Neuronal stem cell (in vitro differentiated cells): ENCODE data around the gene TTC24.

ENCODE experiments used
- DNase-seq: peaks from one replicate; pipeline ENCODE4 v3.0.0-alpha.2; 2013; ENCODE audit warnings: low spot score
- H2AFZ ChIP-seq: one replicate; pipeline ENCODE4 v1.6.1; 2013; ENCODE audit warnings: mild to moderate bottlenecking, low read length, inconsistent platforms
- H2AK5ac ChIP-seq: 2 replicates; pipeline ENCODE4 v1.6.1; 2013; ENCODE audit warnings: low read depth, mild to moderate bottlenecking, inconsistent platforms, low read length, moderate library complexity, mixed read lengths
- H2BK120ac ChIP-seq: 2 replicates; pipeline ENCODE4 v1.6.1; 2013; ENCODE audit warnings: low read depth, mild to moderate bottlenecking, inconsistent platforms, low read length, moderate library complexity, mixed read lengths
- H2BK12ac ChIP-seq: one replicate; pipeline ENCODE4 v1.6.1; 2013; ENCODE audit warnings: low read length, inconsistent platforms
- H2BK15ac ChIP-seq: 2 replicates; pipeline ENCODE4 v1.6.1; 2013; ENCODE audit warnings: mild to moderate bottlenecking, low read length, inconsistent platforms, mixed read lengths
- H2BK5ac ChIP-seq: one replicate; pipeline ENCODE4 v1.6.1; 2013; ENCODE audit warnings: inconsistent platforms, mild to moderate bottlenecking, low read length, moderate library complexity
- H3K14ac ChIP-seq: one replicate; pipeline ENCODE4 v1.6.1; 2013; ENCODE audit warnings: low read length, inconsistent platforms
- H3K18ac ChIP-seq: 2 replicates; pipeline ENCODE4 v1.6.1; 2013; ENCODE audit warnings: low read length, inconsistent platforms
- H3K23ac ChIP-seq: 2 replicates; pipeline ENCODE4 v1.6.1; 2013; ENCODE audit warnings: low read depth, mild to moderate bottlenecking, mixed read lengths, low read length, inconsistent platforms; ENCODE audit not compliant: poor library complexity
- H3K27ac ChIP-seq: replicated peaks from 3 replicates; pipeline ENCODE4 v1.5.1; 2013; ENCODE audit warnings: low read length, inconsistent platforms
- H3K27me3 ChIP-seq, 3 experiments: 2 replicates each; pipeline ENCODE4 v1.6.1; 2013; ENCODE audit warnings: low read length in 3 of 3, mild to moderate bottlenecking in 2 of 3, inconsistent platforms in 1 of 3, low read depth in 1 of 3, mixed read lengths in 1 of 3, moderate library complexity in 1 of 3; ENCODE audit not compliant: control insufficient read depth in 3 of 3, insufficient read depth in 3 of 3
- H3K36me3 ChIP-seq, 2 donors: replicated peaks in 1 of 2; 2 replicates each; pipeline ENCODE4 v1.6.1; 2013; ENCODE audit warnings: low read length in 2 of 2; ENCODE audit not compliant: control insufficient read depth in 2 of 2, insufficient read depth in 2 of 2
- H3K4ac ChIP-seq: 2 replicates; pipeline ENCODE4 v1.6.1; 2013; ENCODE audit warnings: inconsistent platforms, mild to moderate bottlenecking, low read length, moderate library complexity
- H3K4me1 ChIP-seq, 2 donors: 1 replicate in 1 of 2; 2 replicates in 1 of 2; pipeline ENCODE4 v1.6.1; 2013; ENCODE audit warnings: low read length in 2 of 2, low read depth in 1 of 2; ENCODE audit not compliant: control insufficient read depth in 2 of 2, insufficient read depth in 1 of 2
- H3K4me2 ChIP-seq: one replicate; pipeline ENCODE4 v1.6.1; 2013; ENCODE audit warnings: mild to moderate bottlenecking, low read length, inconsistent platforms; ENCODE audit not compliant: insufficient read depth, poor library complexity, severe bottlenecking
- H3K4me3 ChIP-seq, 2 donors: 2 replicates each; pipeline ENCODE4 v1.5.1; 2013; ENCODE audit warnings: low read length in 2 of 2, mild to moderate bottlenecking in 2 of 2, inconsistent platforms in 1 of 2, moderate library complexity in 1 of 2
- H3K79me1 ChIP-seq: one replicate; pipeline ENCODE4 v1.6.1; 2013; ENCODE audit warnings: low read depth, mild to moderate bottlenecking, inconsistent platforms, low read length, moderate library complexity
- H3K9ac ChIP-seq: one replicate; pipeline ENCODE4 v1.6.1; 2013; ENCODE audit warnings: mild to moderate bottlenecking, low read depth, low read length, inconsistent platforms; ENCODE audit not compliant: poor library complexity
- H3K9me3 ChIP-seq, 2 donors: replicated peaks in 1 of 2; 2 replicates each; pipeline versions ENCODE3 to v1.6.1; 2013; ENCODE audit warnings: low read length in 2 of 2, mild to moderate bottlenecking in 2 of 2, inconsistent platforms in 1 of 2, low read depth in 1 of 2, mixed read lengths in 1 of 2, moderate library complexity in 1 of 2; ENCODE audit not compliant: control insufficient read depth in 2 of 2, insufficient read depth in 1 of 2
- H4K8ac ChIP-seq: one replicate; pipeline ENCODE4 v1.6.1; 2013; ENCODE audit warnings: low read depth, mild to moderate bottlenecking, inconsistent platforms, low read length, moderate library complexity
- H4K91ac ChIP-seq: one replicate; pipeline ENCODE4 v1.6.1; 2013; ENCODE audit warnings: low read length, low read depth, mild to moderate bottlenecking, inconsistent platforms; ENCODE audit not compliant: poor library complexity
- WGBS, 2 donors: extraction: QIAGEN DNeasy Blood & Tissue Kit; methylation state at CpG; one replicate each; pipeline ENCODE4 v1.1.7; 2013; ENCODE audit warnings: missing lambda C conversion rate in 2 of 2, mixed read lengths in 1 of 2; ENCODE audit not compliant: insufficient read length in 2 of 2, insufficient replicate concordance in 1 of 2; ENCODE audit errors: extremely low coverage in 2 of 2; 5-methylcytosine and 5-hydroxymethylcytosine counted together

The TTC24 gene

DNA sequence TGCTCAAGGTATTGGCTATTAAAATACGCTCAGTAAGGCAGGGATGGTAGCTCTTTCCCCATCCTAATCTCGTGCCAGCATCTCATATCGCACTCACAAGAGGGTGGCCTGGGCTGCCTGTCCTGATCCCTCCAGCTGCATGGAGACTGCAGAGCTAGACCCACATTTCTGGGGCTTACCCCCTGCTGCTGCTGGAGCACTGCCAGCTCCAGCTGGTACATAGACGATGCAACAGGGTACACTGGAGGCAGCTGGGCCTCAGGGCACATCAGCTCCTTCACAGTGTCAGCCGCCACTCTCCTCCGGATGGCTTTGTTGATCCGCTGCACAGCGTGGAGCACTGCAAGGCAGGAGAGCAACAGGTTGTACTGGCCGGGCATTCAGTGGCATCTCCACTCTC lies 23.2 kb upstream of the TTC24 start:
- no peak overlapping the region for H4K91ac ChIP-seq
- peaks cover 2% of the 10 kb centered on the region for H3K79me1 ChIP-seq
- no peak overlapping the region for H3K4me2 ChIP-seq
- H3K9me3 ChIP-seq = peaks cover 0 to 2% of the 10 kb centered on the region in 2 donors
- H3K23ac ChIP-seq = no peak overlapping the region
- H2BK15ac ChIP-seq = no peak overlapping the region
- H3K9ac ChIP-seq = no peak overlapping the region
- H3K4me3 ChIP-seq = no peak overlapping the region
- no peak overlapping the region for H4K8ac ChIP-seq
- H3K27ac ChIP-seq = no peak overlapping the region
- H3K36me3 ChIP-seq = peaks cover 41 to 76% of the 10 kb centered on the region in 2 donors
- no peaks in the 10 kb centered on the region for H3K4me1 ChIP-seq
- no peak overlapping the region for H2BK5ac ChIP-seq
- no peak overlapping the region for H2BK12ac ChIP-seq
- no peaks in the 10 kb centered on the region for H3K27me3 ChIP-seq
- no peak overlapping the region for H2AFZ ChIP-seq
- H3K18ac ChIP-seq = no peak overlapping the region
- no peak overlapping the region for H3K4ac ChIP-seq
- no peak for DNase-seq
- H2BK120ac ChIP-seq = no peak overlapping the region
- no peak overlapping the region for H2AK5ac ChIP-seq
- no CpG with 5 or more reads among the region's 9 CpGs for WGBS, 2 donors
- H3K14ac ChIP-seq = no peak overlapping the region

DNA sequence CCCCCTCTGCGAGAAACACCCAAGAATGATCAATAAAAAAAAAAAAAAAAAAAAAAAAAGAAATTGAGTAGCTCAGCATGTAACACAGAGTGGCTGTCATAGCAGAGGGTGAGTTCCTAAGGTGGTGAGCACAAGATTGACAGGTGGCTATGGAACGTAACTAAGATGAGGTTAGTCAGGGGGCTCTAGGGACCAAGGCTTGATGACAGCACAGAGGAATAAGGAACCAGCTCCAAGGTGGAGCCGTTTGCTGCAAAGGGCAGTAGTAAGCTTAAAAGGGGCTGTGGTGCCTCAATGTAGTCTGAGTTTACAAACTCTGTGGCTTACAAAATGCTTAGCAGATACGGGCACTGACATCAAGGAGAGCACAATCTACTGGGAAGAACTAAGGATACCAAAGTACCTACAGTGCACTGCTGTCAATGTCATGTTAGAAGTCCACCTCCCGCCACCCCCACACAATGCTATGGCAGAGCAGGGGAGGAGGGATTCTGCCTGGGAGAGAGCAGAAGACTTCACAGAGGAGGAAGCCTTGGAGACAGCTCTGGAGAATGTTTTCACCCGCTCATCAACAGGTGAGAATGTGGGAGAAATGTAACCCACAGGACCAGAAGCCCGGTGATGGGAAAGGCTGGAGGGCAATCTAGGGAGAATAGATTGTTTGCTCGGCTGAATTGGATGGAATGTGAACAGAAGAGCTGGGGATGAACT lies 20.3 kb upstream of the TTC24 start:
- Histone ChIP-seq H4K8ac (no peak overlapping the region), H3K36me3 (peaks cover 42 to 77% of the 10 kb centered on the region in 2 donors), H3K14ac (no peak overlapping the region), H3K18ac (no peak overlapping the region), H3K9me3 (peaks cover 0 to 2% of the 10 kb centered on the region in 2 donors), H3K79me1 (peaks cover 2% of the 10 kb centered on the region), H3K4me1 (no peaks in the 10 kb centered on the region), H4K91ac (no peak overlapping the region), H2AFZ (no peak overlapping the region), H2BK12ac (no peak overlapping the region), H3K23ac (no peak overlapping the region), H3K4me2 (no peak overlapping the region), H3K27me3 (no peaks in the 10 kb centered on the region), H2BK120ac (no peak overlapping the region), H3K9ac (no peak overlapping the region), H2BK5ac (no peak overlapping the region), H3K4me3 (no peak overlapping the region), H2BK15ac (no peak overlapping the region), H3K4ac (no peak overlapping the region), H3K27ac (no peak overlapping the region), H2AK5ac (no peak overlapping the region)
- no CpG with 5 or more reads among the region's 8 CpGs for WGBS, 2 donors
- DNase-seq = no peak

DNA sequence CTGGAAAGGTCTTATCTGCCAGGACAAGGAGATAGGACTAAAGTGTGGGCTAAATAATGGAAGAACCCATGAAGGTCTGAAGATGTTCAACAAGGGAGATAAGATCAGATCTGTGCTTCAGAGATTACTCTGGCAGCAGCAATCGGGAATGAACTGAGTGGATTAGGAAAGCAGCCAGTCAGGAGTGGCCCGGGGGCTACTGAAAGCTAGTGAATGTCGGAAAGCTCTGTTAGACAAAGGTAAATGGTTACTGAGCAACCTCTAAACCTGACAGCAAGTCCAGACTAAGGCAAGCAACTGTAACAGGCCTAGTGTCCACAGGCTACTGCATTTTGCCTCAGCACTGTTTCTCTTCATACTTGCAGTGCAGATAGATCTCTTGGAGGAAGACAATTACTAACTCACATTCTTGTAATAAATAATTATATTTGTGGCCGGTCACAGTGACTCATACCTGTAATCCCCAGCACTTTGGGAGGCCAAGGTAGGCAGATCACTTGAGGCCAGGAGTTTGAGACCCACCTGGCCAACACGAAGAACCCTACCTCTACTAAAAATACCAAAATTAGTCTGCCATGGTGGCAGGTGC lies 19.6 kb upstream of the TTC24 start:
- H2BK120ac ChIP-seq = no peak overlapping the region
- no peaks in the 10 kb centered on the region for H3K27me3 ChIP-seq
- no peak overlapping the region for H2AK5ac ChIP-seq
- no peak overlapping the region for H3K14ac ChIP-seq
- no peak overlapping the region for H3K27ac ChIP-seq
- peaks cover 2% of the 10 kb centered on the region for H3K79me1 ChIP-seq
- H3K4me1 ChIP-seq = no peaks in the 10 kb centered on the region
- H2BK5ac ChIP-seq = no peak overlapping the region
- H3K18ac ChIP-seq = no peak overlapping the region
- DNase-seq = no peak
- H2BK15ac ChIP-seq = no peak overlapping the region
- no peak overlapping the region for H3K23ac ChIP-seq
- H3K36me3 ChIP-seq = peaks cover 41 to 77% of the 10 kb centered on the region in 2 donors
- H4K8ac ChIP-seq = no peak overlapping the region
- H3K9ac ChIP-seq = no peak overlapping the region
- no peak overlapping the region for H4K91ac ChIP-seq
- H2BK12ac ChIP-seq = no peak overlapping the region
- H3K4ac ChIP-seq = no peak overlapping the region
- H3K4me3 ChIP-seq = no peak overlapping the region
- no peak overlapping the region for H2AFZ ChIP-seq
- H3K9me3 ChIP-seq = peaks cover 0 to 2% of the 10 kb centered on the region in 2 donors
- WGBS, 2 donors = no CpG with 5 or more reads among the region's 5 CpGs
- no peak overlapping the region for H3K4me2 ChIP-seq

DNA sequence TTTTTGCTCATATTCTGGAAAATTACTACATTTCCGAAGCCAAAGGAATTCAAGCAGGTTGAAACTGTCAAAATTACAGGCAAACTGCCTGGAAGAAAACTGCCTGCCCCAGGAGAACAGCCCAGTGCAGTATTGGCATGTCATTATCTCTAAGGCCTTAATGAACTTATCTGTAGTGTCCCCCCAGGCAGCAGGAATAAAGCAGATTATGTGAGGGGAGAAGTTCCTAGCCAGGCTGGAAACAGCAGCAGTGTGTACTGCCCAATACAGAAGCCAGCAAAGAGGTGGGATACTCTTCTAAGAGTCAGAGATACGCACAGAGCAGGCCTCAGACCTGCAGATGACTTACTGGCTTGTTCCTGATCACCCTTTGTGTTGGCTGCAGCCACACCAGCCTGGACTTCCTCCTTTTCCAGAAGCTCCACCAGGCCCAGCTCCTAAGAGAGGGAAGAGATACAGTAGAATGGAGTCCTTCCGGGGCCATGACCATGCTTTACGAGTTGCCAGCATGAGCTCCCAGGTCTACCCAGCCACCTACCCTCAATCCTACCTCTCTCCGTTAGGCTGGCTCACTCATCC lies 18.8 kb upstream of the TTC24 start:
- Histone ChIP-seq H3K9me3 (peaks cover 0 to 2% of the 10 kb centered on the region in 2 donors), H2AK5ac (no peak overlapping the region), H2BK120ac (no peak overlapping the region), H2BK15ac (no peak overlapping the region), H3K4ac (no peak overlapping the region), H3K79me1 (peaks cover 2% of the 10 kb centered on the region), H2BK12ac (no peak overlapping the region), H3K4me2 (no peak overlapping the region), H3K9ac (no peak overlapping the region), H3K27me3 (no peaks in the 10 kb centered on the region), H3K23ac (no peak overlapping the region), H3K18ac (no peak overlapping the region), H2BK5ac (no peak overlapping the region), H3K14ac (no peak overlapping the region), H3K4me1 (no peaks in the 10 kb centered on the region), H3K4me3 (no peak overlapping the region), H3K36me3 (peaks cover 42 to 77% of the 10 kb centered on the region in 2 donors), H3K27ac (no peak overlapping the region), H4K91ac (no peak overlapping the region), H4K8ac (no peak overlapping the region), H2AFZ (no peak overlapping the region)
- no CpG with 5 or more reads among the region's 5 CpGs for WGBS, 2 donors
- no peak for DNase-seq
